COR-L47 (cell line): ENCODE measurements around the gene CDC42BPB.
"Not testable (repeated sequence)": the region's sequence is repeated elsewhere in the genome, so short reads cannot be mapped to it uniquely, and the experiment has no call there.

Experiments
- DNase-seq: peaks from one replicate; lab custom pipeline; 2025; lab: John Stamatoyannopoulos, UW

Gene CDC42BPB

DNA sequence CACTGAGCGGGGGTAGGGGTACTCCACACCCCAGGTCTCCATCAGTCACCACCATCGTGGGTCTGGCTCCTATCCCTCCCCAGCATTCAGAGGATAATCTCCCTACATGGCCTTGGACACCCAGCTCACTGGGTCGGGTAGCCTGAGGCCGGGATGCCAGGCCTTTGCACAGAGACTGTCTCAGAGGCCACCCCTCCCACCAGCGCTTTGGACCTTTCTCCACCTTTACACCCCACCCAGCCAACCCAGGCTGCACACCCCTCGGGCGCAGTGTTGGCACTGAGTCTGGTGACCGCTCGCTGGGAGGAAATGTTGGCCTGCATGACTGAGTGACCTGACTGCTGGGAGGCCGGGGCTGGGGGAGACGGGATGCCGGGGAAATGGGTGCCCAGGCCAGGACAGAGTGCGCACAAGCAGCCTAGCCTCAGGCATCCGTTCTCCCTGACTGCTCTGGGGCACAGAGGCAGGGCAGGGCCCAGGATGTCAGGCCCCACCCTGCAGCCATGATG lies 16.1 kb upstream of the CDC42BPB start:
- DNase-seq = no peak

DNA sequence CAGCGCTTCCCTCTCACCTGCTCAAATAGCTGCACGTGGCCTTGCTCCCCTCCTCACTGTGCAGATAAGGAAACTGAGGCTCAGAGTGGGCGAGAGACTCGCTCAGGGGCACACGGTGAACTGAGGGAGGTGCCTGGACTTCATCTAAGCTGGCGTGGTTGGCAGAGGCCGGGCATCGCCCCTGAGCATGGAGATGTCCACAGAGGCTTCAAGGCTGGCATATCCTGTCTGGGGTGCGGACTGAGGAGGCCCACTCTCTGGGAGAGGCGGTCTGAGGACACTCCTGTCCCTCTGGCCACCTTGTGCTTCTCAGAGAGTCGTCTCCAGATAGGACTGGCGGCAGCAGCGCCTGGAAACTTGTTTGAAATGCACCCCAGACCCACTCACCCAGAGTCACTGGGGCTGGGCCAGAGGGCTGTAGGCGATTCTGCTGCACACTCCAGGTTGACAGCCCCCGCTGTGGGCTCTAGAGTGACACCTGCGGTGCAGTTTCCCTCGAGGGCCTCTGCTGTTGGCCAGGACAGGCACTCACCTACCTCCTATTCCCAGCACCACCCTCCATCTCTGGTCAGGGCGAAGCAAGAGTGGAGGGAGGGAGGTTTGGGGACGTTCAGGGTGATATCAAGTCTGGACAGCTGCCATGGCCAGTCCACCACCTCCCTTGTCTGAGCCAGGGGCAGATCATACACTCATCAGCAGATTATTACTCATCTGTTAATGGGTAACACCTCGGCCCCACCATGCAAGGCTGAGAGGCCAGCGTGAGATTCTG lies 15.4 kb upstream of the CDC42BPB start:
- no peak for DNase-seq

DNA sequence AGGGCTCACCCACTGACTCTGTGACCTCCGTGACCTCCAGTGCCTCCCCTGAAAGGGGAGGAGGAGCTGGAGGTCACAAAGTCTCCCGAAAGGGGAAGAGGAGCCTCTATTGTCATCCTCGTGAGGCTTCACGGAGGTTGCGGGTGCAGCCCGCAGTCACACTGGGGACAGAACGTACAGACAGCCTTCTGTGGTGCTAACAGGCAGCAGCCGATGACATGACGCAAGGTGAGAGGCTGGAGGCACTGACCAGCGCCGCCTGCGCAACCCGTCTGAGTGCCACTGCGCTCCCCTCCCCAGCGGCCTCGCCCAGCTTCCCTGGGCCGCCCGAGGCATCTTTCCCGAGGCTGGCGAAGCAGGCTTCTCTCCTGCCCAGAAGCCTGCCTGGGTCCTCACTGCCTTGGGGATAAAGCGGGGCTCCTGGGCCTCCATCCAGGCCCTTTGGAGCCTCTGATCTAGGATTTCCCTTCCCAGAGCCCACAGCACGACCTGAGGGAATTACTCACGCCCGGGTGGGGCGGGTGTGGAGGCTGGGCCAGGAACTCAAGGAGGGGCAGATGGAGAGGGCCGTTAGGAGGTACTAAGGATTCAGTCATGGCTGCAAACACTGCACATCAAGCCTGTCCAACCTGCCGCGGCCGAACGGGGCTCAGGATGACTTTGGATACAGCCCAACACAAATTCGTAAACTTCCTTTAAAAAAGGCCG lies 14.3 kb upstream of the CDC42BPB start:
- no peak for DNase-seq

DNA sequence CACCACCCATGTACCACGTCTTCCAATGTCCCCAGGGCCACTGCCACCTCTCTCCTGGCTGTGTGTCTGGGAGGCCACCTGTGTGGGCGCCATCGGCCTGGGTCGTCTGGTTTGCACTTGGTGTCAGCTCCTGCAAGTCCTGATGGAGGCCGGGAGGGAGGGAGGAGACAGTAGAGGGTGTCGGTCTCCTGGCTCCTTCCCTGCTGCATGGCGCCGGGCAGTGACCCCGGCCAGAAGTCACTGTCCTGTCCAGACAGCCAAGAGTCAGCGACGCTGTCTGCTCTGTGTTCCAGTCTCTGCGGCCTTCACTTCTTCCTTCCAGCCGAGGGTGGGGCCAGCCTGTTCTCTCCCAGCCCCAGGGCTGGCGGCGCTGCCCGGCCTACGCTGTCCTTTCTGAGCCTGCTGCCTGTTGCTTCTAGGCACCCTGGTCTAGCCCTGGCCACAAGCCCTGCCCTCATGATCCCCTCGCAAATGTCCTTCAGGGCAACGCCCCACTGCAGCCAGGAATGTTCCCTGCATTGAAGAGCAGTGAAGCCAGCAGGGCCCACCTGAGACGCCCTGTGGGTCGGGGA lies 13.7 kb upstream of the CDC42BPB start:
- no peak for DNase-seq

DNA sequence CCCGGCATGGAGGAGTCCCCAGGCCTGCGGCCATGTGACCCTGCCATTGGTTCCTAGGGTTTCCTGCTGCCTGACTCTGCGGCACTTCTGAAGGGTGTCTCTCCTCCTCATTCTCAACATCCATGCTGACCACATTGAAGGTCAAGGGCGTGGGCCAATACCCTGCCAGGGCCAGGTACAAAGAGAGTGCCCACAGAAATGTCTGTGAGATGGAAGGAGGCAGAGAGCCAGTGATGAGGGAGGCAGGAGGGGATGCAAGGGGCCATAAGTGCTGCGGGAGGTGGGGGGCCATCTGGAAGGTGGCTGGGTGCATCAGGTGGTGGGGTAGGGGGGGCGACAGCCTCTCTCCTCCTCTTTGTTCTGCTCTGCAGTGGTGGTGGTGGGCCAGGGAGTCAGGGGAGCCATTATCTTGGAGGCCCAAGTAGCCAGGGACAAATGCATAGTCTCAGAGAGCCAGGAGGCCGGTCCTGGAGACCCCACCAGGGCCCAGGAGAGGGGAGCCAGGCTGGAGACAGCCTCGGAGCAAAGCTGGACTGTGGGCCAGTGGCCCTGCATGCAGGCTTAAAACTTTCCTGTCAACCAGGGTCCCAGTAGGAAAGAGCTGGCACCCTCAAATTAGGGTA lies 13.0 kb upstream of the CDC42BPB start:
- DNase-seq = no peak

DNA sequence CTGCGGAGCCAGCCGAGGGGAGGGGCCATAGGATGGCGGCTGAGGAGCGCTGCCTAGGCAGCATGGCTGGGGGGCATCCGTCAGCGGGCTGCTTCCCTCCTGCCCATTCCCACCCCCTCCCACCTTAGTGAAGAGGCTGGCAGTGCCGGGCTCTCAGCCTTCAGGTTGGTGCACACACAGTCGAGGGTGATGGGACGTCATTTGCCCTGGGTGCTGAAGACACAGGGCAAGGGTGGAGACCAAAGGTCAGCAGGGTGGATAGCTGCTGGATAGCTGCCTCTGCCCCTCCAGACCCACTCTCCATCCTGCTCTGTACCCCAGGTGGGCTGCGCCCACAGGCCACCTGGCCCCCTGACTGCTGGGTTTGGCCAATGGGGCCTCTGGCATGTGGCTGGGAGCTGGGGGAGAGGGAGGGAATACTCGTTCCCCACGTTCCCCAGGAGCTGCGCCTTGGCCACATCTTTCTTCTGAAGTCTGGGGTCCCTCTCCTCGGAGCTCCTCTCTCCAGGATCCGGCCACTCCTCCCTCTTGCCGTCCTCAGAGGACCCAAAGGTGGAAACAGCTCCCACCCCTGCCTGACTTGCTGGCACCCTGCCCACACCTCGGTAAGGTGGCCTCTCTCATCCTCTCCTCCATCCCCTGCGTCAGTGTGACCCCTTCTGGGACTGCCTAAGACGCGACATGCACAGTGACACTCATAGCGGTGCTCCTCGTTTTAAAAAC lies 11.2 kb upstream of the CDC42BPB start:
- no peak for DNase-seq

DNA sequence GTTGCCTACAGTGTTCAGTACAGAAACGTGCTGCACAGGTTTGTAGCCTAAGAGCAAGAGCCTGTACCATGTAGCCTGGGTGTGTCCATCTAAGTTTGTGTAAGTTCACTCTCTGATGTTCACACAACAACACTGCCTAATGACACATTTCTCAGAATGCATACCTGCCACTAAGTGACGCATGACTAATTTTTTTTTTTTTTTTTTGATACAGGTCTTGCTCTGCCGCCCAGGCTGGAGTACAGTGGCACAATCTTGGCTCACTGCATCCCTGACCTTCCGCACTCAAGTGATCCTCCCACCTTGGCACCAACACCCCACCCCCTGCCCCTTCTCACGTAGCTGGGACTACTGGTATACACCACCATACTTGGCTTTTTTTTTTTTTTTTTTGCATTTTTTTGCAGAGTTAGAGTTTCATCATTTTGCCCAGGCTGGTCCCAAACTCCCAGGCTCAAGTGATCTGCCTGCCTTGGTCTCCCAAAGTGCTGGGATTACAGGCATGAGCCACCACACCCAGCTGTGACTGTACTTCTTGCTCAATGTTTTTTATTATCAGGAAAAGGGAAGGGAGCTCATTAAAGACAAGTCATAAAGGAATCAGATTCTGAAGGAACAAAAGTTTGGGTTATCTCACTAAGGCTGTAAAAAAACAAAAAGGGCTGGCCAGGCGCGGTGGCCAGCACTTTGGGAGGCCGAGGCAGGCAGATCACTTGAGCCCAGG lies 10.0 kb upstream of the CDC42BPB start:
- DNase-seq = no peak

DNA sequence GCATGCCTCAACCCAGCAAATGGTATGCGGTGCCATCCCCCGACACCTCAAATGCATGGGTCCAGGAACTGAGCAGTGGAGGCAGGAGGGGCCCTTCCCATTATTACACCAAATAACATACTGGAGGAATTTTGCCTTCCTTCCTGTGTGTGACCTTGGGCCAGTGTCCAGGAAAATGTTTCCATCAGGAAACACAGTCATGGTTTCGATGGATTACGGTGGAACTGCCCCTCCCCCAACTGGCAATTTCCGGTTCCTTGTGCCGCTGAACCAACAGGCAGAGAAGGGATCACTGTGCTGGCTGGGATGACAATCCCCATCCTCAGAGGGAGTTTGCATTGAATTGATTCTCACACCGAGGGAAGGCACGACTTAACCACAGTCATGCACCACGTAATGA lies 9.1 kb upstream of the CDC42BPB start:
- no peak for DNase-seq

DNA sequence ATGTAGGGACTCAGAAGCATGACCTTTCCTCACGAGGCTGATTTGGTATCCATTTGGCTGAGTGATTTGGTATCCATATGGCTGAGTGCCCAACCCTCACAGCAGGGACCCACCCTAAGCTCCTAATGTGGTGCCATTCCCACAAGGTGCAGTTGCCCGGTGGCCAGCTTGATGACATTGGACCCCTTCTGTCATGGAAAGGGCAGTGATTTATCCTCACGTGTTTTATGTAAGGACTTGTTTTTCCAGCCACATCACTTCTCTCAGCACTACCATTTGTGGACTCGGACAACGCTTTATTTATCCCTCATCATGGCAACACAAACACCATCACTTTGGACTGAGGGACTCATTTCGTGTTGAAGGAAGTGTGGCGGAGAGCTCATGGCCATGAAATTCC lies 8.5 kb upstream of the CDC42BPB start:
- DNase-seq = no peak

DNA sequence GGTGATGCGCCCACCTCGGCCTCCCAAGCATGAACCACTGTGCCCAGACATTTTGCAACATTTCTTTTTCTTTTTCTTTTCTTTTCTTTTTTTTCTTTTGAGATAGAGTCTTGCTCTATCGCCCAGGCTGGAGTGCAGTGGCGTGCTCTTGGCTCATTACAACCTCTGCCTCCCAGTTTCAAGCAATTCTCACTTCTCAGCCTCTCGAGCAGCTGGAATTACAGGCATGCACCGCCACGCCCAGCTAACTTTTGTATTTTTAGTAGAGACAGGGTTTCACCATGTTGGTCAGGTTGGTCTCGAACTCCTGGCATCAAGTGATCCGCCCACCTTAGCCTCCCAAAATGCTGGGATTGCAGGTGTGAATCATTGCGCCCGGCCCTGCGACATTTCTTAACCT lies 7.6 kb upstream of the CDC42BPB start:
- no peak for DNase-seq

DNA sequence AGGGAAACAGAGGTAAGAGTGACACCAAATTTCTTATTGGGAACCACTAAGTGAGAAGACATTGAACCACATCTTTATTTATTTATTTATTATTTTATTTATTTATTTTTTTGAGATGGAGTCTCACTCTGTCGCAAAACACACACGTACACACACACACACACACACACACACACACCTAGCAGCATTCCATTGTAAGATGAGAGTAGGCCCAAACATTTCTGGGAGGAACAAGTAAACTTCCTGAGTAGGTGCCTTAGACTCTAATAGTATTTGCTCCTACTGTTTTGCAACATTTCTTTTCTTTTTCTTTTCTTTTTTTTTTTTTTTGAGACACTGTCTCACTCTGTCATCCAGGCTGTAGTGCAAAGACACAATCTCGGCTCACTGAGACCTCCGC lies 7.1 kb upstream of the CDC42BPB start:
- DNase-seq = no peak

DNA sequence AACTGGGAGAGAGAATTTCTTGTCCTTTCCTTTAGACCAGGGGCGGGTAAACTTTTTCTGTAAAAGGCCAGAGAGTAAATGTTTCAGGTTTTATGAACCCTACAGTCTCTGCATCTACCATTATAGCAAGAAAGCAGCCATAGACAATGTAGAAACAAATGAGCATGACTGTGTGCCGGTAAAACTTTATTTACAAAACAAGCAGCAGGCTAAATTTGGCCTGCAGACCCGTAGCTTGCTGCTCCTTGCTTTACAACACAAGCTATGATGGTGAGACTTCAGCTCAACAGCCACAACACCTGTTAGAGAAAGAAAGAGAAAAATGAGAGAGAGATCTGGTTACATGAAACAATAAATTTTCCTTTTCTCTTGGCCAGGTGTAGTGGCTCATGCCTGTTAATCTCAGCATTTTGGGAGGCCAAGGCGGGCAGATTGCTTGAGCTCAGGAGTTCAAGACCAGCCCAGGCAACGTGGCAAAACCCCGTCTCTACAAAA lies 4.2 kb upstream of the CDC42BPB start:
- no peak for DNase-seq

DNA sequence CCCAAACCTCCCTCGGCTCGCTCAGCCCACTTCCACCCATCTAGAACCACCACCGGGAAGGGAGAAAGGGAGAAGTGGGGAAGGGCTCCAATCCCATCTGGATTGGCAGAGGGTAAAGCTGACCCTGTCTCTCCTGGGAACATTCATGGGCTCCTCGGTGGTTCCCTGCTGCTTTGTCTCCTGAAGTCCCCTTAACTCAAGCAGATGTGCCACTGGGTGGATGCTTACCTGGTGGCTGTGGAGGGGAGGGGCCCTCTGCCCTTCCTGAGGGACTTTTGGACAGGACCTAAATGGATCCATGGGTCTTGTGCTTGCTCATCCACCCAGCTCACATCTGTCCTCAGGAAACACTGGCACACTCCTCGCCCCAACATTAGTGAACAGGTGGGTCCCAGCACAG lies 2.2 kb upstream of the CDC42BPB start:
- DNase-seq = no peak

DNA sequence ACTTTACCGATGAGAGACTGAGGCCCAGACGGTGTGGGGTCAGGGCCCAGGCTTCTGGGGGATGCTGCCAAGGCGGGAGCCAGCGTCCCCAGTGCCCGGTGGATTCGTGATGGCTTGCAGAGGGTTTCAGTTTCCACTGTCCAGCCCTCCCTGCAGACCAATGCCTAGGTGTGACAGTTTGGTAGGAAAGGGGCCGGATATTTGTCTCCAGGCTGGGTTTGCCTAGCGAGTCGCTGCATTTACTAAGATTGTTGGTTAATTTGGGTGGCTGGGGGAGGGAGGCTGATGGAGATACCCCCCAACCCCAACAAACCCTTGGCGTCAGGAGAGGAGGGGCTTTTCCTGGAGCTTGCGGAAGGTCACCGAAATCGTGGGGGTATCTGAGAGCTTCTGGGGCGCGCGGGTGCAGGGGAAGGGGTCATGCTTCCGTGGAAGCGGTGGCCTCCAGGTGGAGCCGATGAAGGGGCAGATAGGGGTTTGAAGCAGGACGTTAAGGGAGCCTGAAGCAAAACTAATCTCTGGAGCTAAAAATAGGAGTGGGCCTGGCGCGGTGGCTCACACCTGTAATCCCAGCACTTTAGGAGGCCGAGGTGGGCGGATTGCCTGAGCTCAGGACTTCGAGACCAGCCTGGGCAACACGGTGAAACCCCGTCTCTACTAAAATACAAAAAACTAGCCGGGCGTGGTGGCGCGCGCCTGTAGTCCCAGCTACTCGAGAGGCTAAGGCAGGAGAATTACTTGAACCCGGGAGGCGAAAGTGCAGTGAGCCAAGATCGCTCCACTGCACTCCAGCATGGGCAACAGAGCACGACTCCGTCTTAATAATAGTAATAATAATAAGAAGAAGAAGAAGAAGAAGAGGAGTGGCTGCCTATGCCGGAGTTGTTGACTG lies 1.1 kb upstream of the CDC42BPB start:
- DNase-seq = no peak

DNA sequence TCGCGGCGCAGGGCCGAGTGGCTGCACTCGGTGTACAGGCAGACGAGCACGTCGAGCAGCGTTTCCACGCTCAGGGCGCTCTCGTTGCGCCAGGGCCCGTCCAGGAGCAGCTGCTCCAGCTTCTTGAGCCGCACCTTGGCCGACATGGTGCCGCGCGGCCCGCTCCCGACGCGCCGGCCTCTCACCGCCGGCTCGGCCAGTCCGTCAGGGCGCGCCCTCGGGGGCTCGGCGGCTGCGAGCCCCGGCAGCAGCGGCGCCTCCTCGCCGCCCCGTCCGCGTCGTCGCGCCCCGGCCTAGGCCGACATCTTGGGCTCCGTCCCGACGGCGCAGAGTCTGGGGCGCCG lies 349 bp downstream of the CDC42BPB start:
- DNase-seq = peak; percentile 53

DNA sequence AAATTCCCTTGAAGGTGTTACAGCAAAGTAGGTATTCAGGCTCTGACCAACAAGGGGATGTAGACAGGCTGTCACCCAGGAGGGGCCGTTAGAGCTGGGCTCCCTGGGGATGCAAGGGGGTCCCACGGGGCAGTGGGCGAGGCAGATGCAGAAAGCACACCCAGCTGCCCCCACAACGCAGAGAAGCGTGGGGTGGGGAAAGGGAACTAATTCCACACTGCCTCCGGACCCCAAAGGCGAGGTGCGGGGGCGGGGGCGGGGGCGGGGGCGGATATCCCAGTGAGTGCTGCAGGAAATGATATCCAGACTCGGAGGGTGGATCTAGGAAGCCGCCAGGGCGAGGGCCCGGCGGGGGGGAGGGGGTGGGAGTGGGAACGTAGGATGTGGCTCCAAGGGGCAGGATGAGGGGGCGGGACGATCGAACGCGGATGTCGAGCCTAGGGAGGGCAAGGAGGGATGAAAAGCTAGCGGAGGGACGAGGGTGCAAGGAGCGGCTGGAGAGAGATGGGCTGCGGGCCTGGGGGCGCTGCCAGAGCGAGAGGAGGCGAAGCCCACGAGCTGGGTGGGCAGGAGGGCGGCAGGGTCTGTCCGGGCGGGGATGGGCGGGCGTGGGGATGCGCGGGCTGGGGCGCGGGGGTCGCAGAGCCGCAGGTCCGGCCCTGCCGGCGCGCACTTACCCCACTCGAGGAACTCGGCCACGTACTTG lies 874 bp downstream of the CDC42BPB start:
- peak; percentile 77 for DNase-seq

DNA sequence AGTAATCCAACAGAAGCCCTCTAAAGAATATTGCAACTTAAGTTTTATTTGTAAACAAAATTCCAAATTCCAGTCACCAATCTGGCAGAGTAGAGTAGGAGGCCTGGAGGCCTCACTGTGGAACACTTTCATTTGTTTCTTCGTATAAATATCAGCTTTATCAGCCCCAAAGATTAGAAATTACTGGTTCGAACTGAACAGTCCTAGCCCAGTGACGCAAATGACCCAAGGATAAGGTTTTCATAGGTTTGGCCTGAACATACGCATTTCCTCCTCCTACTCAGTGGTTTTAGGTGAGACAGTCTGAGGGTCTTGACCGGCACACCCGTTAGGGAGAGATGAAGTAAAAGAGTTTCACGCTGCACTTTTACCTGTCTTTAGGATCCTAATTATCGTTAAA lies 1.7 kb downstream of the CDC42BPB start:
- no peak for DNase-seq

DNA sequence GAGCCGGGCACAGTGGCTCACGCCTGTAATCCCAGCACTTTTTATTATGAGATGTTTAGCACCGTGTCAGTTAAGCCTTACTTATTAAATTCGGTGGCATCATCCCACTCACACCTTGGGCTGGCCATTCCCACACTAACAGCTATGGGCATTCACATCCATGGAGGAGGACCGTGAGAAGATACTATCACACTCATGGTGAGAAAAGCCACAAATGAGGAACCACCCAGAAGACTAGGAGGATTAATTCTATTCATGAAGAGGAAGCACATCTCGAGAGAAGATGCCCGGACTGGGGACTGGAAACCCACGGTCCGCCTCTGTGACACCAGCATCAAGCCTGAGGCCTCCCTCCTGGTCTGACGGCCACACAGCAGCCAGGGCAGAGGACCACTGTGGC lies 4.9 kb downstream of the CDC42BPB start:
- no peak for DNase-seq

DNA sequence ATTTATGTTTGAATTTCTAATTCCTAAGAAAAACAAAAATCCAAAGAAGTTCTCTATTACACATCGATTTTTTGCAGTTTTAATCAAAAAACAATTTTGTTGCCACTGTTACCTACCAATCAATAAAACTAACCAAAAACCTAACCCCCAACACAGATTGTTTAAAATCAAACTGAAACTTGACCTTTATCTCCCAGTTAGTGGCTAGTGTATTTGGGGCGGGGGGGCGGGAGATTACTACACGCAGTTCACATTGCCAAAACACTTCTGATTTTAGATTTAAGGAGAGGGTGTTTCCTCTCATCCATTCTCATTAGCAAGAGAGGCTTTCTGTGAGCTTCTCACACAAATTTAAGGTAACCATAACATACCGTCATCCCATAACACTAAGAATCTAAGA lies 6.4 kb downstream of the CDC42BPB start:
- no peak for DNase-seq

DNA sequence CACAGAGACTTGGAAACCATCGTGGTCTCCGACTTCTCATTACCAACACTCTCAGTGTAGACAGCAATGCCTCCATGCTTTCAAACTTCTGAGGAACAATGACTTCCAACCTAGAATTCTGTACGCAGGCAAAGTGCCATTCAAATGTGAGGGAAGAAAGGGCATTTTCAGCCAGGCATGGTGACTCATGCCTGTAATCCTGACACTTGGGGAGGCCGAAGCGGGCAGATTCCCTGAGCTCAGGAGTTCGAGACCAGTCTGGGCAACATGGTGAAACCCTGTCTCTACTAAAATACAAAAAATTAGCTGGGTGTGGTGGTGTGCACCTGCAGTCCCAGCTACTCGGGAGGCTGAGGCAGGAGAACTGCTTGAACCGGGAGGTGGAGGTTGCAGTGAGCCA lies 9.9 kb downstream of the CDC42BPB start:
- DNase-seq = not testable (repeated sequence)
